ENCODE data around the gene SLC7A7.
A peak's percentile ranks its signal among the peaks of the same experiment; 100 is the strongest.
"Not testable (repeated sequence)": the region's sequence is repeated elsewhere in the genome, so short reads cannot be mapped to it uniquely, and the experiment has no call there.

The SLC7A7 gene

GRCh38 chr14:22814941-22815713 lies at the start of gene SLC7A7:
SLC7A7 (minus strand) TSS chr14:22815435; CDS start chr14:22813398, 2,037 bp downstream.
- DNase-seq (ENCODE audit: low spot score): no peak

- no peak for DNase-seq (ENCODE audit: low spot score)
Observed at GRCh38 chr14:22864979-22865378, 49.7 kb upstream of the SLC7A7 start.

GRCh38 chr14:22861651-22862050 lies 46.4 kb upstream of the SLC7A7 start:
- no peak for DNase-seq (ENCODE audit: low spot score)

GRCh38 chr14:22860377-22860776 lies 45.1 kb upstream of the SLC7A7 start:
- DNase-seq (ENCODE audit: low spot score): not testable (repeated sequence)

GRCh38 chr14:22856428-22856827 lies 41.2 kb upstream of the SLC7A7 start:
- no peak for DNase-seq (ENCODE audit: low spot score)

DNA sequence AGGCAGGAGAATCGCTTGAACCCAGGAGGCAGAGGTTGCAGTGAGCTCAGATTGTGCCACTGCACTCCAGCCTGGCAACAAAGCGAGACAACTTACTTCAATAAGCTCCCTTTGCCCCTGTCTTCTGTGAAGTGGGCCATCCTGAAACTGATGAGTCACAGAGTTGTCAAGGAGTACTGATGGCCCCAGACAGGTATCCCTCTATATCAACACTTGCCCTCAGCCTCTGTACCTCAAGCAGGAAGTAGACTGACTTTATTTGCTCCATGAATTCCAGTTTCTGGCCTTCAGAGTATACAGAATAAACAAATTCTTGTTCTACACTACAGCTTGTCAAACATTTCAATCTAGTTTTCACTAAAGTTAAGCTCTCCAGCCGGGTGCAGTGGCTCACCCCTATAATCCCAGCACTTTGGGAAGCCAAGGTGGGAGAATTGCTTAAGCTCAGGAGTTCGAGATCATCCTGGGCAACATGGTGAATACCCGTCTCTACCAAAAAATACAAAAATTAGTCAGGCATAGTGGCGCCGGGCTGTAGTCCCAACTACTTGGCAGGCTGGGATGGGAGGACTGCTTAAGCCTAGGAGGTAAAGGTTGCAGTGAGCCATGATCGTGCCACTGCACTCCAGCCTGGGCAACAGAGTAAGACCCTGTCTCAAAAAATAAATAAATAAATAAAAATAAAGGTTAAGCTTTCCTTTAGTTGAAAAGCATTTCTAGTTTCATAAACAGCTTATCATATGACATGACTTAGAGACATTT lies 39.9 kb upstream of the SLC7A7 start:
- no peak for DNase-seq (ENCODE audit: low spot score)

DNA sequence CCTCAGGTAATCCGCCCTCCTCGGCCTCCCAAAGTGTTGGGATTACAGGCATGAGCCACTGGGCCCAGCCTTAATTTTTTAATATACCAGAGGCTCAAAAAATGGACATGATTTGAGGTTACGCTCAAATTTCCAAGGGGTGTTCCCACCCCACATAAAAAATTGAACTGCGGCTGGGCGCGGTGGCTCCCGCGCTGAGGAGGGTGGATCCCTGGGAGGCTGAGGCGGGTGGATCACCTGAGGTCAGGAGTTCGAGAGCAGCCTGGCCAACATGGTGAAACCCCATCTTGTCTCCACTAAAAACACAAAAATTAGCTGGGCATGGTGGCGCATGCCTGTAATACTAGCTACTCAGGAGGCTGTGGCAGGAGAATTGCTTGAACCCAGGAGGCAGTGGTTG lies 39.1 kb upstream of the SLC7A7 start:
- not testable (repeated sequence) for DNase-seq (ENCODE audit: low spot score)

GRCh38 chr14:22852940-22853767 lies 37.9 kb upstream of the SLC7A7 start:
- peak; percentile 90 for DNase-seq (ENCODE audit: low spot score)

DNA sequence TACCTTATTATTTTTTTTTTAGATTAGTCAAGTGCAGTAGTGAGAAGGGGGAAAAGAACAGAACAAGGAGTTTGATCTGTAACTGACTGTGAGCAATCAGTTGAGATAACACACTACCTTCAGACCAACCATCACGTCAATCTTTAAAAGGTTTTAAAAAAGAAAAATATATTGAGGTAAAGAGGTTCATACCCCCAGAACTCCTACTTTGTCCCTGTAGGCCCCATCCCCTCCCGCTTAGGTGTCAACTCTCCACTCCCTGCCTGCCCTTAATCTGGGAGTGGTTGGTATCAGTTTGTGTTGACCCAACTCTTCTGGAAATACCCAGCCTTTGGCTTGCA lies 37.3 kb upstream of the SLC7A7 start:
- DNase-seq (ENCODE audit: low spot score): no peak

DNA sequence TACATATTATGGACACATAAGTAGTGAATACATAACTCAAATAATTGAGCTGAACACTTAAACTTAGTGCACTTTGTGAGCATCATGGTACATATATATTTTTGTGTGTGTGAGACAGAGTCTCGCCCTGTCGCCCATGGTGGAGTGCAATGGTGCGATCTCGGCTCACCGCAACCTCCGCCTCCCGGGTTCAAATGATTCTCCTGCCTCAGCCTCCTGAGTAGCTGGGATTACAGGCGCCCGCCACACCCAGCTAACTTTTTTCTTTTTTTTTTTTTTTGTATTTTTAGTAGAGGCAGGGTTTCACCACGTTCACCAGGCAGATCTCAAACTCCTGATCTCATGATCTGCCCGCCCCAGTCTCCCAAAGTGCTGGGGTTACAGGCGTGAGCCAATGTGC lies 36.9 kb upstream of the SLC7A7 start:
- DNase-seq (ENCODE audit: low spot score): not testable (repeated sequence)

DNA sequence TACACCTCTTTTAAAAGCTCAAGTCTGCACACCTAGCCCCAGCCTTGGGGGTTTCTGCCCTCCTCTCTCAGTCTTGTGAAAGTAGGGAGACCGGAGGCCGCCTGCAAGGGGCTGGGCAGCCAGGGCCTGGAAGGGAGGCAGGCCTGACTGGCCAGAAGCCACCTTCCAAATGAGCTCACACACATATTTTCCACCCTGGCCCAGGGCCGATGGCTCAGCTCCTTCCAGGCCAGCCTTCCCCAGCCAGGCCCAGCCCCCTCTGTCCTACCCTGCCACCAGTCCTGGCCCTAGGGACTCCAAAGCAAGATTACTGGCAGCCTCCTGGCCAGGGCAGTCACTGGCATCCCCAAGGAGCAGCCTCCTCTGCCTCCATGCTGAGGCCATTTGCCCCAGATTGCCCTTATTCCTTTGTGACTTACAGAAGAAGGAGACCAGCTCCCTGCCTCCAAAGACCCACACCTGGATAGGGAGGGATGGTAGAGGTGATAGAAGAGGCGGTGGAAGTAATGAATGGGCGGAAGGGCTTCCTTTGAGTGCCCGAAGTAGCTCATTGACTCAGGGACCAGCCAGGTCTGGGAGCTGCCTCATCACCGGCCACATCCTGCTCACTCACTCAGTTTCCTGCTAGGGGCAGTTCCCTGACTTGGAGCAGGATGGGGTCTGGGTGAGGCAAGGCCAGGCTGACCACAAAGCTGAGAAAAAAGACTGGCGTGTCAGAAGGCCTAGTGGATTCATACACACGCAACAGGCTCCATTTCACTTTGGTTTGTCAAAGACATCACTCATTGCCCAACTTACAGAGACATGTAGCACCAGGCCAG lies 35.9 kb upstream of the SLC7A7 start:
- DNase-seq (ENCODE audit: low spot score): no peak

DNA sequence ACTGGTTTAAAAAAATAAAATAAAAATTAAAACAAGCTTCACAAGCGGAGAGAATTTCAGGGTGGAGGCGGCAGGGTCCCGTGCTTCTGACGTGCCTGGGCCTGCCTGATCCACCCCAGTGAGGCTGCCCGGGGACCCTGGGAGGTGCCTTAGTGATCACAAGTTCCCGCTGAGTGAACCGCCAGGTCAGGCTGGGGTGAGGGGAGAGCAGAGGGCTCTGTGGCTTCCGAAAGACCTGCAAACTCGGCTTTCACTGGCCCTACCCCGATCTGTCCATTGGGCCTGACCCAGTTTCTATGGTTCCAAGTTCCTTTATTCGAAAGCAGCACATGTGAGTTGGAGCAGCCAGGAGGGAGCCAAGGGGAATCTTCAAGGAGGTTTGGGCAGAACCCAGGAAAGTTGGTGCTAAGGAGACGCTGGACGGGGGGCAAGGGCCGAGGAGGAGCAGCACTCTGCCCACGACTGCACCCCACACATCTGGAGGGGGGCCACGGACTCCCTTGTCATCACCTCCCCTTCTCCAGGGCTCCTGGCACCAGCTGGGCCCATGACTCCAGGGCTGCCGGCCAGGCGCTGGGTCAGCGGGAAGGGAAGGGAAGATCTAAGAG lies 34.1 kb upstream of the SLC7A7 start:
- DNase-seq (ENCODE audit: low spot score): no peak

- DNase-seq (ENCODE audit: low spot score): no peak
Observed at GRCh38 chr14:22848351-22849164, 33.3 kb upstream of the SLC7A7 start.

DNA sequence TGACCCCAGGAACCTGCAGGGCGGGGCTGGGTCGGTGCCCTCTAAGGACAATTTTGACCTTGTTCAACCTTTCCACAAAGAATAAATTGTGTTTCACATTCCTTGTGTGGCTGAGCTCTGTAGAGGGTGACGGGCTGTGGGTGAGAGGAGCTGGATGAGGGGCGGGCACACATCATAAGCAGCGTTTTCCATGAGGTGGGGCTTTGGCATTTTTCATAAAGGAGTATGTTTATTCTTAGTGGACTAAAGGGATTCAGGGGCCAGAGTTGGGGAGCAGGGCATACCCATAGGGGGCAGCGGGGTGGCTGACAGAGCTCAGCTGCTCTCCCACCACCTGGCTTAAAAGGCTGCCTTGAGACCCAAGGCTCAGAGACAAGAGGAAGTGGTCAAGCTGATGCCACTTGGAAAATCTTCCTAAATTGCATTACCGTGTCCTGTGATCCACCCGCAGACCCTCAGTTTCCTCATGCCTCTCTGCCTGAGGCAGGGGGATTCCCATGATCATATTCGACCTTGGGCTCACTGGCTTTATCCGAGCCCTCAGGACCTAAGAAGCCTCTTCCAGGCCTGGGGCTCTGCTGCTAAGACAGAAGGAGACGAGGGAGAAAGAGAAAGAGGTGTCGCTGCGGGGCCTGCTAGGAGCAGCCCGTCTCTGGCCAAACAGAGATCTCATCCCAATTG lies 32.6 kb upstream of the SLC7A7 start:
- DNase-seq (ENCODE audit: low spot score): no peak

DNA sequence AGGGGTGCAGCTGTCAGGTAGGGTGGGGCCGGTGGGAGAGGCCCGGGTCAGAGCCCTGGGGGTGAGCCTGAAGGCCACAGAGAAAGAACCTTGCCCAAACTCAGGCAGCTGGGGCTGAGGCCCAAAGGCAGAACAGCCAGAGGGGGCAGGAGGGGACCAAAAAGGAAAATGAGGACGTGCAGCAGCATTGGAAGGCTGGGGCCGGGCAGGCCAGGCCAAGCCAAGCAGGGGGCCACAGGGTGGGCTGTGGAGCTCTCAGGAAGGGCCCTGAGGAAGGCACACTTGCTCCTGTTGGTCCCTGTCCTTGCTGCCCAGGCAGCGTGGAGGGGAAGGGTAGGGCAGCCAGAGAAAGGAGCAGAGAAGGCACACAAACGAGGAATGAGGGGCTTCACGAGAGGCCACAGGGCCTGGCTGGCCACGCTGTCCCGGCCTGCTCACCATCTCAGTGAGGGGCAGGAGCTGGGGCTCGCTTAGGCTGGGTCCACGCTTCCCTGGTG lies 31.6 kb upstream of the SLC7A7 start:
- no peak for DNase-seq (ENCODE audit: low spot score)

- DNase-seq (ENCODE audit: low spot score): no peak
Observed at GRCh38 chr14:22845821-22846625, 30.8 kb upstream of the SLC7A7 start.

DNA sequence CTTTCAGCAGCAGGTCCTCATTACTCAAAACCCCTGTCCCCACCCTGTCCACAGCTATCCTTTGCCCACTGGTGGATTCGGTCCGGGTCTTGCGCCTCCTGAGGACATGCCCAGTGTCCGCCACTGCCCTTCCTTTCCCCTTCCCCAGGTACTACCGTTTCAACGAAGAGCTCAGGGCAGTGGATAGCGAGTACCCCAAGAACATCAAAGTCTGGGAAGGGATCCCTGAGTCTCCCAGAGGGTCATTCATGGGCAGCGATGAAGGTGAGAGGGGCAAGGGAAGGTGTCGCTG lies 29.8 kb upstream of the SLC7A7 start:
- no peak for DNase-seq (ENCODE audit: low spot score)

- DNase-seq (ENCODE audit: low spot score): no peak
Observed at GRCh38 chr14:22844221-22845102, 29.2 kb upstream of the SLC7A7 start.

Data from NAMALWA (cell line).